ENCODE data around the gene PRPF8. TPM values are rescaled to one million over a fixed set of nuclear protein-coding genes. Genes with fewer than 3 reads are reported as not detected.

The PRPF8 gene
- total RNA-seq, 4 donors from 2014 or later = 127 to 261 (median 195) TPM

DNA sequence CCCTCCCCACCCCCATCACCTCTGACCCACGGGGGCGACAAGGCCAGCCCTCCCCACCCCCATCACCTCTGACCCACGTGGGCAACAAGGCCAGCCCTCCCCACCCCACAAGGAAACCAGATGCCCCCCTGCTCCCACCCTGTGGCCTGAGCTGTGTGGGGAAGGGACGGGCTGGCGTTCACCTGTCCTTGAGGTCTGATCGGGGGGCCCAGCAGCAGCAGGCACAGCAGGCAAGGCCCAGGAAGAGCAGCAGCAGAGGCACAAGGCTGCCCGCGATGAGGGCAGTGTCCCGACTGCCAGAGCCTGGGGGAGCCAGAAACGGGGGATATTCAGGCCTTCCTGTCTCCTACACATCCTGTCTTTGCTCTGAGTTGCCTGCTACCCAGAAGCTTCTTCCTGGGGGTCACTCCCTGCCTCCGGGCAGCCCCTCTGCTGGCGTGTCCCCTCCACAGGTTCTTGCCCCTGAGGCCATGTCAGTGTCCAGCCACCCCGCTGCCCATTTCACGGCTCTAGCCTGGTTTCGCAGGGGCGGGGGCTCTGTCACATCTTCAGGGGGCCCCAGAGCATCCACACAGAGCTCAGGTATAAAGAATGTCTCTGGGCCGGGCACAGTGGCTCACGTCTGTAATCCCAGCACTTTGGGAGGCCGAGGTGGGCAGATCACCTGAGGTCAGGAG lies 45.9 kb downstream of the PRPF8 start:
- Histone ChIP-seq H3K36me3 (peaks cover 0 to 14% of the 10 kb centered on the region in 2 donors), H3K4me3 (no peak overlapping the region), H3K4me1 (peaks cover 7 to 8% of the 10 kb centered on the region in 2 donors), H3K9me3 (no peaks in the 10 kb centered on the region), H3K27me3 (no peaks in the 10 kb centered on the region), H3K27ac (no peak overlapping the region)
- ATAC-seq (no peak), DNase-seq (no peak)
- intact Hi-C loops (cut with DNase I; ENCODE audit: low total_unique reads) (no loop called here), in situ Hi-C loops (cut with MboI; ENCODE audit: low sequenced_read_pairs in 4 of 4) (loop anchor here in 3 of 4 donors (10.0 to 25.0 kb wide), 2 partner anchors 64 to 376 kb away; partner anchors contain the start of gene BHLHA9 (in 2 of the 3))
- TF ChIP-seq POLR2A (IDR thresholded peaks at IDR 0.05) = no peak
- TF ChIP-seq, protein P1, sequence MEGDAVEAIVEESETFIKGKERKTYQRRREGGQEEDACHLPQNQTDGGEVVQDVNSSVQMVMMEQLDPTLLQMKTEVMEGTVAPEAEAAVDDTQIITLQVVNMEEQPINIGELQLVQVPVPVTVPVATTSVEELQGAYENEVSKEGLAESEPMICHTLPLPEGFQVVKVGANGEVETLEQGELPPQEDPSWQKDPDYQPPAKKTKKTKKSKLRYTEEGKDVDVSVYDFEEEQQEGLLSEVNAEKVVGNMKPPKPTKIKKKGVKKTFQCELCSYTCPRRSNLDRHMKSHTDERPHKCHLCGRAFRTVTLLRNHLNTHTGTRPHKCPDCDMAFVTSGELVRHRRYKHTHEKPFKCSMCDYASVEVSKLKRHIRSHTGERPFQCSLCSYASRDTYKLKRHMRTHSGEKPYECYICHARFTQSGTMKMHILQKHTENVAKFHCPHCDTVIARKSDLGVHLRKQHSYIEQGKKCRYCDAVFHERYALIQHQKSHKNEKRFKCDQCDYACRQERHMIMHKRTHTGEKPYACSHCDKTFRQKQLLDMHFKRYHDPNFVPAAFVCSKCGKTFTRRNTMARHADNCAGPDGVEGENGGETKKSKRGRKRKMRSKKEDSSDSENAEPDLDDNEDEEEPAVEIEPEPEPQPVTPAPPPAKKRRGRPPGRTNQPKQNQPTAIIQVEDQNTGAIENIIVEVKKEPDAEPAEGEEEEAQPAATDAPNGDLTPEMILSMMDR (IDR thresholded peaks at IDR 0.05 in 4 of 5, conservative IDR thresholded peaks at IDR 0.05 in 1 of 5) = no peak

DNA sequence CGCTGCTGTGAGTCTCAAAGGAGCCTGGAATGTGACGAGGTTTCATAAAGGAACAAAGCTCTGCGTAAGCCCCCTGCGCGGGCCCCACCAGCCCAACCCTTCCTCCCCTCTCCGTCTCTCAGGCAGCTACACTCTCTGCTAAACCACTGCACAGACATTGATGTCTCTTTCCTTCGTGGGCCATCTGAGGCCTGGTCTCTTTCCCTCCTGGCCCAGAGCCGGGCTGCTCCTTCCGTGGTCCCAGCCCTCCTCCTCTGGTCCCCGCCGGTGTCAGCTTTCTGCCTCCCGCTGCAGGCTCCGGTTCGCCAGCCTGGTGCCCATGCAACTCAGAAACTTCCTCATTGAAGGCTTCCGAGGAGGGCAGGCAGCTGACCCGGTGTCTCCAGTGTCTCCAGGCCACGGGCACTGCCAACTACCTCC lies 46.5 kb downstream of the PRPF8 start:
- H3K4me1 ChIP-seq = peaks cover 6 to 8% of the 10 kb centered on the region in 2 donors
- no peaks in the 10 kb centered on the region for H3K27me3 ChIP-seq
- H3K36me3 ChIP-seq = peaks cover 0 to 14% of the 10 kb centered on the region in 2 donors
- H3K4me3 ChIP-seq = no peak overlapping the region
- DNase-seq = no peak
- no peak overlapping the region for H3K27ac ChIP-seq
- TF ChIP-seq, protein P1 (IDR thresholded peaks at IDR 0.05 in 4 of 5, conservative IDR thresholded peaks at IDR 0.05 in 1 of 5) = no peak
- no peak for TF ChIP-seq POLR2A (IDR thresholded peaks at IDR 0.05)
- H3K9me3 ChIP-seq = no peaks in the 10 kb centered on the region
- in situ Hi-C loops (cut with MboI; ENCODE audit: low sequenced_read_pairs in 4 of 4) = loop anchor here in 3 of 4 donors (10.0 to 25.0 kb wide), 2 partner anchors 63 to 376 kb away; partner anchors contain the start of gene BHLHA9 (in 2 of the 3)
- intact Hi-C loops (cut with DNase I; ENCODE audit: low total_unique reads) = no loop called here
- ATAC-seq = no peak

DNA sequence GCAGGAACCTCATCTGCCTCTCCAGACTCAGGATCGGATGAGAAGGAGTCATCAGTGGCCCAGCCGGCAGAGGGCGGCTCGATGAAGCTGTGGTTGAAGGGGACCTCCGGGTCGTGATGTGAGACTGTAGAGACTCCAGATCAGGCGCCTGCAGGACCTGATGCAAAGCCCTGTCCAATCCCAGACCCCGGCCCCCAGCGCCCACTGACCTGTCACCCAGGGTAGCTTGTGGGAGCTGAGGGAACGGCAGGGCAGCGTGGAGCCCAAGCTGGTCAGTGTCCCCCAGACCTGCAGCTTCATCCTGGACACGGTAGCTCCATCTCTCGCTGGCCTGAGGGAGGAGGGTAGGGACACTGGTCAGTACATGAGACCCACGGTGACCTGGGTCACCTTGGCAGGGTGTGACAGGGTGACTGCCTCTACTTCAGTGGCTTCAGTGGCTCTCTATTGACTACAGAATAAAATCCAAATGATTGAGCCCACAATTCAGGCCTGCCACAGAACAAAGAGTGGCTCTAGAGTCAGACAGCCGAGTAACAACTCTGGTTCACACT lies 47.9 kb downstream of the PRPF8 start:
- Histone ChIP-seq H3K4me3 (no peak overlapping the region), H3K27me3 (no peaks in the 10 kb centered on the region), H3K36me3 (peaks cover 0 to 14% of the 10 kb centered on the region in 2 donors), H3K27ac (no peak overlapping the region), H3K9me3 (no peaks in the 10 kb centered on the region), H3K4me1 (peaks cover 6 to 8% of the 10 kb centered on the region in 2 donors)
- intact Hi-C loops (cut with DNase I; ENCODE audit: low total_unique reads) = no loop called here
- DNase-seq = no peak
- no peak for ATAC-seq
- in situ Hi-C loops (cut with MboI; ENCODE audit: low sequenced_read_pairs in 4 of 4) = loop anchor here in 3 of 4 donors (10.0 to 25.0 kb wide), 2 partner anchors 62 to 375 kb away; partner anchors contain the start of gene BHLHA9 (in 2 of the 3)
- TF ChIP-seq POLR2A (IDR thresholded peaks at IDR 0.05) = no peak
- TF ChIP-seq, protein P1 (IDR thresholded peaks at IDR 0.05 in 4 of 5, conservative IDR thresholded peaks at IDR 0.05 in 1 of 5) = no peak

DNA sequence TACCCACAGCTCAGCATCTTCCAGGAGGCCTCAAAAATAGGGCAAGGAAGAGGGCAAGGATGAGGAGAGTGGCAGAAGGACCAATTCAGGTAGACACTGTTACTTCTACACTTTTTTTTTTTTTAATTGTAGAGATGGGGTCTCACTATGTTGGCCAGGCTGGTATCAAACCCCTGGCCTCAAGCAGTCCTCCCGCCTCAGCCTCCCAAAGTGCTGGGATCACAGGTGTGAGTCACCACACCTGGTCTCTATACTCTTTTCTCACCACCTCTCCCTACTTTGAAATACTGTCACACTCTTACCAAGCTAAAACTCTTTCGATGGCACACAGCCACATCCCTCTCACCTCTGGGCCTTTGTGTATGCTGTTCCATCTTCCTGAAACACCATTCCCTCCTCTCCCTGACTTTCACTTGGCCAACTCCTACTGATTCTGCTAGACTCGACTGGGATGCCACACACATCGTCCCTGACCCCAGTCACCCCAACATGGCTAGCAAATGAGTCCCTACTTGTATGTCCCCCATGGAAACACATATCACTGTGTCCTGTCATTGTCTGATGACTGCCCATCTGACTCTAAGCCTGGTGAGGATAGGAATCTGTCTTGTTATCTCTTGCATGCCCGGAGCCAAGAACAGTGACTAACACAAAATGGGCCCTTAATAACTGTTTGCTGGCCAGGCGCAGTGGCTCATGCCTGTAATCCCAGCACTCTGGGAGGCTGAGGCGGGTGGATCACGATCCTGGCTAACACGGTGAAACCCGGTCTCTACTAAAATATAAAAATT lies 48.8 kb downstream of the PRPF8 start:
- H3K36me3 ChIP-seq = peaks cover 0 to 14% of the 10 kb centered on the region in 2 donors
- no peak overlapping the region for H3K4me3 ChIP-seq
- no peaks in the 10 kb centered on the region for H3K27me3 ChIP-seq
- no peak for DNase-seq
- H3K4me1 ChIP-seq = peaks cover 6 to 10% of the 10 kb centered on the region in 2 donors
- no peaks in the 10 kb centered on the region for H3K9me3 ChIP-seq
- ATAC-seq = no peak
- H3K27ac ChIP-seq = no peak overlapping the region
- TF ChIP-seq, protein P1 (IDR thresholded peaks at IDR 0.05 in 4 of 5, conservative IDR thresholded peaks at IDR 0.05 in 1 of 5) = no peak
- no peak for TF ChIP-seq POLR2A (IDR thresholded peaks at IDR 0.05)
- in situ Hi-C loops (cut with MboI; ENCODE audit: low sequenced_read_pairs in 4 of 4) = loop anchor here in 3 of 4 donors (10.0 to 25.0 kb wide), 2 partner anchors 61 to 374 kb away; partner anchors contain the start of gene BHLHA9 (in 2 of the 3)
- intact Hi-C loops (cut with DNase I; ENCODE audit: low total_unique reads) = no loop called here

Measured in gastrocnemius medialis (tissue), 4 donors.